Endothelial cell of umbilical vein (primary cell): ENCODE data around the gene LFNG.

Experiments used
- CTCF ChIP-seq, 2 donors: IDR thresholded peaks; 1 replicate in 1 of 2; 2 replicates in 1 of 2; pipeline ENCODE4 v1.5.1; 2011; ENCODE audit warnings: low read length in 2 of 2, mild to moderate bottlenecking in 2 of 2, moderate library complexity in 2 of 2, control low read depth in 1 of 2, inconsistent platforms in 1 of 2, low read depth in 1 of 2; ENCODE audit not compliant: insufficient read depth in 1 of 2; ENCODE audit errors: extremely low read depth in 1 of 2
- EZH2 ChIP-seq: IDR thresholded peaks from 2 replicates; pipeline ENCODE4 v1.6.1; 2012; ENCODE audit warnings: borderline replicate concordance, low read depth, mild to moderate bottlenecking, moderate library complexity, low read length, inconsistent platforms; ENCODE audit not compliant: severe bottlenecking
- POLR2A ChIP-seq: IDR thresholded peaks from 2 replicates; pipeline ENCODE4 v1.6.1; 2012; ENCODE audit warnings: low read depth, mild to moderate bottlenecking, control low read depth, low read length

GRCh38 chr7:2518737-2519118 is 846 bp upstream of the LFNG start:
- no peak for TF ChIP-seq CTCF (IDR thresholded peaks at IDR 0.05; ENCODE audit: extremely low read depth in 1 of 2, insufficient read depth in 1 of 2, low read depth in 1 of 2, low read length in 2 of 2)
- no peak for TF ChIP-seq EZH2
- no peak for TF ChIP-seq POLR2A
